HG03521 (cell line): ENCODE results near the gene HRH2.
"Not testable (repeated sequence)": the region's sequence is repeated elsewhere in the genome, so short reads cannot be mapped to it uniquely, and the experiment has no call there.

Experiments
- ATAC-seq: cut with Tn5 transposase; IDR thresholded peaks from one replicate; pipeline ENCODE4 v1.9.1; 2021; ENCODE audit warnings: mild to moderate bottlenecking, moderate library complexity; ENCODE audit not compliant: unreplicated experiment

The HRH2 gene

DNA sequence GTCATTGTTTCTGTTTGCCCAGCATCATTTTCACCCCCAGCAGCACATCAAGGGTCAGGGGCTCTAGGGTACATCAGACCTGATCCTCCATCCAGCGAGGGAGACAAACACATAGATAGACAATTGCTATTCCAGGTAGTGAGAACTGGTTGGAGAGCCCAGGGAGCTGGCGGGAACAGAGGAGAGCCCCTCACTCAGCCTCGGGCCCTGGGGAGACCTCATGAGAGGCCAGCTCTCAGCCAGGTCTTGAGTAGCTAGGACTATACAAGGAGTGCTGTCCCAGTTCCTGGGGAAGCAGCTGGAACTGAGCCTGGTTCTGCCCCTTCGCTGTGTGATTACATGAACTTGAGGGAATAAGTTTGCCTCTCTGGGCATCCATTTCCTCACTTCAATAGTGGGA, 80.3 kb downstream of the HRH2 start:
- ATAC-seq, result no peak

DNA sequence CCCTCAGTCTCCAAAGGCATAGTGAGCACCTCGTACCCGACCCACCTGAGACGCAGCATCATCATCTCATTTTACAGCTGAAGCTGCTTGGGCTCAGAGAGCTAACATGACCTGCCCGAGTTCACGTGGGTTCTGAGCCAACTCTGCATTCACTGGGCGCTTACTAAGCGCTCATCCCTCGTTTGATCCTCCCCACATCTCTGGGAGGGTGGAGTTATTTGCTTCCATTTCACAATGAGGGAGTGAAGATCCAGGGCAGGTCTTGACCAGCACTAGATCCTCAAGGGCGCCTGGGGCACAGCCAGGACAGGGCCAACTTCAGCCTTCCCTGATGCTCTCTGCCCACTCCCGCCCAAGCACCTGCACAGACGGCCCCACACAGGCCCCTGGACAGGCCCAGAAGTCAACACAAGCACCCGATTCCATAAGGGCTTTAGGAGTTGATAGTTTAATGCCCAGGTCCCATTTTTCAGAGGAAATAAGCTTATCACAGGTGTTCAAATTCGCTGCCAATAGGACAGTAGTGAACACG, 80.8 kb downstream of the HRH2 start:
- no peak for ATAC-seq

DNA sequence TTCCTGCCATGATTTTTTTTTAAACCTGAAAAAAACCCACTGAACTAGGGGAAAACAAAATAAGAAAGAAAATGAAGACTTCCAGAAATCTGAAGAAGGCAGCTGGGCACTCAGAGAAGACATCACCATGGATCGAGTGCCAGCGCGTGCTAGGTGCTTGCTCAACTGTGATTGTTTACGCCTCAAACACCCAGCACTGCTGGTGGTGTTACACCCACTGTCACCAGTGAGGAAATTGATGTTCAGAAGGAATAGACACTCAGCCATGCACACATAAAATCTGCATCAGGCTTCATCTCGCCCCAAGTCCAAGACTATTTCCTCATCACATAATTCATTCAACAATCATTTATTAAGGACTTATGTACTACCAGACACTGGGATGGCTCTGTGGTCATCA, 82.1 kb downstream of the HRH2 start:
- ATAC-seq, result no peak

- no peak for ATAC-seq
Measured at GRCh38 chr5:175741556-175741955, 83.7 kb downstream of the HRH2 start.

- no peak for ATAC-seq
Measured at GRCh38 chr5:175742290-175742994, 84.6 kb downstream of the HRH2 start.

DNA sequence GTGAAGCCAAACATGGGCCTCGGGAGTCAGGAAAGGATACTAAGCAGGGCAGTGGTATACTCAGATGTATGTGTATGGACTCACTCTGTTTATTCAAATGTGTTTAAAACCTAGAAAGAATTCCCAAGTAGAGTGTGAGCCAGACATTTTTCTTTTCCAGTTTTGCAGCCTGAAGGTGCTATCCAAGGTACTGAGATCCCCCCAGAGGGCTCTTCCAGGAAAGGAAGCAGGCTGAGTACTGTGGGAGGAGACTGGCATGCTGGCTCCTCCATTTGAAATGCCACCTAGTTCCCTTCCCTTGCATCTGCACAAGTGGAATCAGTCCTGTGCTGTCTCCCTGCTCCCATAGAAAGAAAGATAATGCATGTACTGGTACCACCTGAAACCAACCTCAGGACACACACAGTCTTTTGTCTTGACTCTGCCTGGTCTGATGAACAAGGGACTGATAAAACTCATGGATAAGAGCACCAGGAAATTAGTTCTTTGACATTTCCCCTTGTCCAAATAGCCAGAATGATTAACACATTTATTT, 85.9 kb downstream of the HRH2 start:
- ATAC-seq, result no peak

GRCh38 chr5:175745210-175745609, 87.3 kb downstream of the HRH2 start:
- no peak for ATAC-seq

DNA sequence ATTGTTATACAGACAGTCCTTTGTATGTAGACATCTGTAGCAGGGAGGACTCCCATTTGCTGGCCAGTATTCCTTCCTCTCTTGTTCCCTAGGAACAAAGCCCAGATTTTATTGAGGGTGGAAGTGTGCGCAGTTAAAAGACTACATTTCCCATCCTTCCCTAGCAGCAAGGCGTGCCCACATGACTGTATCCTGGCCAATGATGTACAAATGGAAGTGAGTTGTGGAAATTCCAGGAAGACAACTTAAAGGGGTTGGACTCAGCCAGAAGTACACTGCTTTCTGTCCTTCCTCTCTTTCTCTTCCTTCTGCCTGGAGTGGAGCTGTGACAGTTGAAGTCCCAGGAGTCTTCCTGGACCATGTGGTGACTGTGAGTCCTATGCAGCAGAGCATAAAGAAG, 89.0 kb downstream of the HRH2 start:
- ATAC-seq, result no peak

- no peak for ATAC-seq
Measured at GRCh38 chr5:175747539-175748060, 89.7 kb downstream of the HRH2 start.

- ATAC-seq, result no peak
Measured at GRCh38 chr5:175748650-175749049, 90.8 kb downstream of the HRH2 start.

DNA sequence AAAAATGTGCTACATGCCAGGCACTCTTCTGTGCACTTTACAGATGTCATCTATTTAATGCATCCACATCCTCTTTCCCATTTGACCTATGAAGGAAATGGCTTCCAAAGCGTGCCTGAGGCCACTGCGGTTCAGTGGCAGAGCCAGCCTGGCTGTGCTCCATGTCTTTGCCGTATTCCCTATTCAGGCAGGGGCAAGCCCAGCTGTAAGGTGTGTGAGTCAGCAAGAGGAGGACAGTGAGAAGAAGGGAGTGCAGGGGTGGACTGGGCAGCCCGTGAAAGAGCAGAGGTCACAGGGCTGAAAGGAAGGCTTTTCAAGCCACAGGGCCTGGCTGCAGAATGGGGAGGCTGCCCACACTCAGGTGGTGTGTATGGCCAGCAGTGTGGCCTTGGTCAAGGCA, 91.7 kb downstream of the HRH2 start:
- ATAC-seq, result no peak

GRCh38 chr5:175750511-175750931, 92.7 kb downstream of the HRH2 start:
- no peak for ATAC-seq

GRCh38 chr5:175751369-175751768, 93.5 kb downstream of the HRH2 start:
- no peak for ATAC-seq

- no peak for ATAC-seq
Measured at GRCh38 chr5:175752826-175753535, 95.1 kb downstream of the HRH2 start.

- ATAC-seq, result no peak
Measured at GRCh38 chr5:175753536-175754402, 95.9 kb downstream of the HRH2 start.

DNA sequence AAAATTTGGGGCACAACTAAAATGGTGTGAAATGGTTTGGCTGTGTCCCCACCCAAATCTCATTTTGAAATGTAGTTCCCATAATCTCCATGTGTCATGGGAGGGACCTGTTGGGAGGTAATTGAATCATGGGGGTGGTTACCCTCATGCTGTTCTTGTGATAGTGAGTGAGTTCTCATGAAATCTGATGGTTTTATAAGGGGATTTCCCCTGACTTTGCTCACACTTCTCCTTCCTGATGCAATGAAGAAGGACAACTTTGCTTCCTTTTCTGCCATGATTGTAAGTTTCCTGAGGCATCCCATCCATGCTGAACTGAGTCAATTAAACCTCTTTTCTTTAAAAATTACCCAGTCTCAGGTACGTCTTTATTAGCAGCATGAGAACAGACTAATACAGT, 102.1 kb downstream of the HRH2 start:
- not testable (repeated sequence) for ATAC-seq
